H1 (cell line): ENCODE results near the gene TBC1D2. TPM values are rescaled to one million over a fixed set of nuclear protein-coding genes. Genes with fewer than 3 reads are reported as not detected.

Experiments used
- CTCF ChIA-PET: fragments of 300-600 bp; sonication (Branson Sonifier 250); formaldehyde crosslinking; loops from one replicate; lab custom pipeline; 2021; ENCODE audit not compliant: partially characterized antibody; lab: Charles Lee
- POLR2A ChIA-PET: fragments of 300-600 bp; sonication (Branson Sonifier 250); formaldehyde crosslinking; loops from one replicate; lab custom pipeline; 2021; ENCODE audit warnings: inconsistent platforms; ENCODE audit not compliant: partially characterized antibody; lab: Charles Lee
- DNase-seq, 2 experiments: peaks; one replicate each; pipeline versions ENCODE4 v3.0.0 to v3.0.0-alpha.2; 2010 to 2022; ENCODE audit warnings: low spot score in 2 of 2, low read depth in 1 of 2, mixed read lengths in 1 of 2
- FAIRE-seq: peaks from 2 replicates; lab custom pipeline; 2011; peaks lifted over from hg19 to GRCh38; lab: Jason Lieb, UNC
- H2AFZ ChIP-seq: 2 replicates; pipeline ENCODE4 v1.8.1; 2012; ENCODE audit warnings: low read length, inconsistent platforms
- H2AK5ac ChIP-seq: 2 replicates; pipeline ENCODE4 v1.6.1; 2013; ENCODE audit warnings: low read depth, low read length
- H2BK120ac ChIP-seq: replicated peaks from 2 replicates; pipeline ENCODE3; 2013; ENCODE audit warnings: low read depth, low read length, inconsistent platforms
- H2BK12ac ChIP-seq: 2 replicates; pipeline ENCODE4 v1.6.1; 2013; ENCODE audit warnings: low read depth, low read length
- H2BK15ac ChIP-seq: 2 replicates; pipeline ENCODE4 v1.6.1; 2013; ENCODE audit warnings: low read length
- H2BK20ac ChIP-seq: 2 replicates; pipeline ENCODE4 v1.6.1; 2013; ENCODE audit warnings: low read length
- H2BK5ac ChIP-seq: 2 replicates; pipeline ENCODE4 v1.6.1; 2013; ENCODE audit warnings: low read depth, low read length
- H3K14ac ChIP-seq: 2 replicates; pipeline ENCODE4 v1.6.1; 2013; ENCODE audit warnings: inconsistent platforms; ENCODE audit not compliant: insufficient read length
- H3K18ac ChIP-seq: 2 replicates; pipeline ENCODE4 v1.6.1; 2013; ENCODE audit warnings: low read length; ENCODE audit errors: extremely low read depth
- H3K23ac ChIP-seq: 2 replicates; pipeline ENCODE4 v1.6.1; 2013; ENCODE audit warnings: inconsistent platforms; ENCODE audit not compliant: insufficient read length
- H3K23me2 ChIP-seq: 2 replicates; pipeline ENCODE4 v1.6.1; 2013; ENCODE audit warnings: low read depth, low read length
- H3K27ac ChIP-seq: 2 replicates; pipeline ENCODE4 v1.6.1; 2011; ENCODE audit warnings: low read depth, low read length, inconsistent platforms
- H3K27me3 ChIP-seq, 4 experiments: replicated peaks in 1 of 4; 1 replicate in 1 of 4; 2 replicates in 3 of 4; pipeline versions ENCODE4 v1.6.1 to v1.8.1; 2011 to 2013; ENCODE audit warnings: low read length in 3 of 4, mild to moderate bottlenecking in 3 of 4, inconsistent platforms in 2 of 4, mixed read lengths in 2 of 4, moderate library complexity in 1 of 4; ENCODE audit not compliant: control insufficient read depth in 3 of 4, insufficient read depth in 3 of 4; ENCODE audit errors: extremely low read depth in 1 of 4
- H3K36me3 ChIP-seq, 4 experiments: 2 replicates each; pipeline versions ENCODE4 v1.6.1 to v1.8.1; 2011 to 2013; ENCODE audit warnings: mild to moderate bottlenecking in 4 of 4, low read length in 3 of 4, moderate library complexity in 2 of 4, control low read depth in 1 of 4, inconsistent platforms in 1 of 4; ENCODE audit not compliant: insufficient read depth in 4 of 4, control insufficient read depth in 2 of 4
- H3K4ac ChIP-seq: replicated peaks from 2 replicates; pipeline ENCODE3; 2013; ENCODE audit warnings: low read length, low read depth, mixed read lengths, inconsistent platforms; ENCODE audit not compliant: insufficient read length
- H3K4me1 ChIP-seq, 4 experiments: replicated peaks in 1 of 4; 1 replicate in 1 of 4; 2 replicates in 3 of 4; pipeline versions ENCODE4 v1.6.1 to v1.8.1; 2011 to 2013; ENCODE audit warnings: low read length in 3 of 4, inconsistent platforms in 2 of 4, mixed read lengths in 1 of 4; ENCODE audit not compliant: insufficient read depth in 4 of 4, control insufficient read depth in 3 of 4
- H3K4me2 ChIP-seq, 2 experiments: 2 replicates each; pipeline versions ENCODE4 v1.6.1 to v1.8.1; 2011 to 2013; ENCODE audit warnings: low read depth in 2 of 2, low read length in 2 of 2, control low read depth in 1 of 2, inconsistent platforms in 1 of 2, mild to moderate bottlenecking in 1 of 2; ENCODE audit not compliant: insufficient read depth in 1 of 2
- H3K4me3 ChIP-seq, 4 experiments: fragments of 200-600, 300-600 bp in 1 of 4; sonication (generic), shearing (Covaris generic), sonication (Bioruptor Twin) in 1 of 4; 2 replicates each; pipeline versions ENCODE4 v1.5.1 to v1.8.1; 2011 to 2016; ENCODE audit warnings: low read length in 4 of 4, low read depth in 3 of 4, control low read depth in 2 of 4, inconsistent platforms in 2 of 4, mild to moderate bottlenecking in 2 of 4, mixed read lengths in 1 of 4, moderate library complexity in 1 of 4; ENCODE audit not compliant: insufficient read depth in 2 of 4; ENCODE audit errors: extremely low read depth in 1 of 4
- H3K56ac ChIP-seq: replicated peaks from 2 replicates; pipeline ENCODE3; 2013; ENCODE audit warnings: low read depth, mild to moderate bottlenecking, mixed read lengths, low read length, inconsistent platforms; ENCODE audit not compliant: insufficient read length
- H3K79me1 ChIP-seq: 2 replicates; pipeline ENCODE4 v1.6.1; 2013; ENCODE audit warnings: low read depth, low read length, control low read depth
- H3K79me2 ChIP-seq, 2 experiments: 2 replicates each; pipeline versions ENCODE4 v1.6.1 to v1.8.1; 2012 to 2013; ENCODE audit warnings: low read length in 2 of 2, mild to moderate bottlenecking in 2 of 2, inconsistent platforms in 1 of 2; ENCODE audit not compliant: insufficient read depth in 2 of 2, control insufficient read depth in 1 of 2
- H3K9ac ChIP-seq, 4 experiments: replicated peaks in 1 of 4; 1 replicate in 1 of 4; 2 replicates in 3 of 4; pipeline versions ENCODE4 v1.6.1 to v1.8.1; 2011 to 2013; ENCODE audit warnings: low read depth in 3 of 4, low read length in 3 of 4, control low read depth in 2 of 4, mild to moderate bottlenecking in 2 of 4, moderate library complexity in 2 of 4, inconsistent platforms in 1 of 4; ENCODE audit errors: extremely low read depth in 1 of 4
- H3K9me3 ChIP-seq, 2 experiments: 2 replicates each; pipeline versions ENCODE4 v1.6.1 to v1.8.1; 2012 to 2013; ENCODE audit warnings: mild to moderate bottlenecking in 2 of 2, moderate library complexity in 2 of 2, control low read depth in 1 of 2, inconsistent platforms in 1 of 2, low read depth in 1 of 2, low read length in 1 of 2, mixed read lengths in 1 of 2; ENCODE audit not compliant: insufficient read depth in 2 of 2
- H4K20me1 ChIP-seq, 2 experiments: replicated peaks in 1 of 2; 2 replicates each; pipeline versions ENCODE3 to v1.8.1; 2011 to 2013; ENCODE audit warnings: inconsistent platforms in 2 of 2, low read length in 2 of 2, mild to moderate bottlenecking in 1 of 2; ENCODE audit not compliant: insufficient read depth in 2 of 2, control insufficient read depth in 1 of 2
- H4K5ac ChIP-seq: 2 replicates; pipeline ENCODE4 v1.6.1; 2013; ENCODE audit warnings: low read length, low read depth, mixed read lengths, inconsistent platforms; ENCODE audit not compliant: insufficient read length
- H4K8ac ChIP-seq: 2 replicates; pipeline ENCODE4 v1.8.0; 2013; ENCODE audit warnings: mild to moderate bottlenecking, moderate library complexity, low read length, inconsistent platforms; ENCODE audit not compliant: insufficient read depth; ENCODE audit errors: extremely low read depth
- H4K91ac ChIP-seq: replicated peaks from 2 replicates; pipeline ENCODE3; 2013; ENCODE audit warnings: low read length, mixed read lengths, inconsistent platforms; ENCODE audit not compliant: insufficient read length
- ASH2L ChIP-seq: fragments of 200-600, 300-600 bp; sonication (generic); IDR thresholded peaks from one replicate; pipeline ENCODE4 v1.7.1; 2017; ENCODE audit warnings: low read length
- BRCA1 ChIP-seq: IDR thresholded peaks from 2 replicates; pipeline ENCODE4 v1.6.1; 2012; ENCODE audit warnings: low read depth, low read length, improper control_type of control experiment
- CBX5 ChIP-seq: fragments of 300-800, 300-1000 bp; sonication (generic); IDR thresholded peaks from 2 replicates; pipeline ENCODE4 v1.7.1; 2016; ENCODE audit warnings: antibody characterized with exemption, low read length, low read depth
- CEBPB ChIP-seq: IDR thresholded peaks from 2 replicates; pipeline ENCODE4 v1.6.1; 2012; ENCODE audit warnings: low read depth, low read length
- HDAC6 ChIP-seq: IDR thresholded peaks from one replicate; pipeline ENCODE4 v1.7.1; 2012; ENCODE audit warnings: low read depth, mild to moderate bottlenecking, inconsistent platforms, low read length, moderate library complexity
- KDM4A ChIP-seq: IDR thresholded peaks from one replicate; pipeline ENCODE4 v1.7.1; 2012; ENCODE audit warnings: low read depth, mild to moderate bottlenecking, moderate library complexity, low read length, inconsistent platforms; ENCODE audit not compliant: severe bottlenecking
- POLR2A ChIP-seq, 2 experiments: IDR thresholded peaks; 1 replicate in 1 of 2; 2 replicates in 1 of 2; pipeline ENCODE4 v1.6.1; 2011; ENCODE audit warnings: low read depth in 2 of 2, low read length in 2 of 2, mild to moderate bottlenecking in 2 of 2; ENCODE audit errors: control extremely low read depth in 1 of 2
- RFX5 ChIP-seq: IDR thresholded peaks from 2 replicates; pipeline ENCODE4 v1.6.1; 2011; ENCODE audit warnings: low read depth, low read length, improper control_type of control experiment, borderline replicate concordance
- TAF7 ChIP-seq: optimal IDR thresholded peaks from 2 replicates; pipeline ENCODE3; 2011; ENCODE audit warnings: low read depth, mild to moderate bottlenecking, inconsistent platforms, low read length, moderate library complexity, borderline replicate concordance
- TCF12 ChIP-seq: IDR thresholded peaks from 2 replicates; pipeline ENCODE4 v1.6.1; 2011; ENCODE audit warnings: low read depth, mild to moderate bottlenecking, low read length
- ZNF274 ChIP-seq: IDR thresholded peaks from 2 replicates; pipeline ENCODE4 v1.7.0; 2012; ENCODE audit warnings: low read length, borderline replicate concordance; ENCODE audit errors: extremely low read depth
- WGBS, 2 experiments: shearing (Covaris generic) in 1 of 2; methylation state at CpG; one replicate each; pipeline versions ENCODE4 v1.1.6 to v1.1.7; 2013 to 2015; ENCODE audit warnings: low lambda C conversion rate in 2 of 2, mixed read lengths in 2 of 2, inconsistent platforms in 1 of 2, low coverage in 1 of 2, missing lambda C conversion rate in 1 of 2; ENCODE audit not compliant: insufficient replicate concordance in 2 of 2, insufficient coverage in 1 of 2, insufficient read length in 1 of 2; ENCODE audit errors: extremely low coverage in 1 of 2, missing lambda C conversion rate in 1 of 2; 5-methylcytosine and 5-hydroxymethylcytosine counted together
- polyA plus RNA-seq, 7 experiments: library from polyadenylated mRNA; depleted of rRNA in 3 of 7; stranded (reverse) in 5 of 7; unstranded in 2 of 7; fragments of >200 nt in 5 of 7; fragments of 200-250 nt in 2 of 7; gene quantifications; 1 replicate in 5 of 7; 2 replicates in 1 of 7; 4 replicates in 1 of 7; pipeline versions ENCODE4 v1.2.1 to v1.2.3, GENCODE V29; 2011 to 2013; ENCODE audit warnings: missing spikeins in 2 of 7, mixed read lengths in 2 of 7
- total RNA-seq: library from RNA; stranded (reverse); fragmentation: NEBNext Ultra II Directional; extraction: Animal tissue kit (Norgen Biotek cat#: 25700); gene quantifications from 2 replicates; pipeline ENCODE4 v1.2.1, GENCODE V29; 2021
- TF ChIP-seq, protein P1 (sequence below): IDR thresholded peaks from 2 replicates; pipeline ENCODE4 v1.6.1; 2012; ENCODE audit warnings: inconsistent platforms

TBC1D2 gene
- total and polyA plus RNA-seq, 2 of the 8 experiments (the other 6 are each of a cell fraction or from before 2014, with no cell fraction given), result 7.4 TPM

- Histone ChIP-seq H3K27ac (no peak overlapping the region), H3K79me2 (no peaks in the 10 kb centered on the region), H3K14ac (no peak overlapping the region), H2AFZ (no peak overlapping the region), H3K36me3 (no peaks in the 10 kb centered on the region), H2BK12ac (no peak overlapping the region), H3K4me3 (no peak overlapping the region), H3K79me1 (no peaks in the 10 kb centered on the region), H3K23ac (no peak overlapping the region), H3K56ac (no peak overlapping the region), H3K9me3 (no peaks in the 10 kb centered on the region), H3K4me2 (no peak overlapping the region), H2AK5ac (no peak overlapping the region), H3K4ac (no peak overlapping the region), H4K8ac (no peak overlapping the region), H3K4me1 (no peaks in the 10 kb centered on the region; a peak in 2 of 7 replicates), H2BK20ac (no peak overlapping the region), H3K27me3 (no peaks in the 10 kb centered on the region), H2BK15ac (no peak overlapping the region), H4K20me1 (no peaks in the 10 kb centered on the region), H3K9ac (no peak overlapping the region), H4K5ac (no peak overlapping the region), H3K23me2 (no peaks in the 10 kb centered on the region), H4K91ac (no peak overlapping the region), H3K18ac (no peak overlapping the region), H2BK5ac (no peak overlapping the region), H2BK120ac (no peak overlapping the region)
- ChIA-PET POLR2A (no interaction called here), CTCF (interaction anchor here (0.6 to 1.4 kb wide), 4 partner anchors 39 to 467 kb away, joined by 3 to 4 read pairs (median 4); no protein-coding TSS in a partner anchor)
- TF ChIP-seq RFX5 (no peak), BRCA1 (no peak), CBX5 (no peak), CEBPB (no peak), POLR2A (IDR thresholded peaks at IDR 0.05; ENCODE audit: control extremely low read depth in 1 of 2, low read depth in 2 of 2, low read length in 2 of 2) (no peak), TCF12 (no peak), HDAC6 (no peak), KDM4A (no peak), TAF7 (no peak), ASH2L (no peak), ZNF274 (no peak)
- TF ChIP-seq, protein P1, sequence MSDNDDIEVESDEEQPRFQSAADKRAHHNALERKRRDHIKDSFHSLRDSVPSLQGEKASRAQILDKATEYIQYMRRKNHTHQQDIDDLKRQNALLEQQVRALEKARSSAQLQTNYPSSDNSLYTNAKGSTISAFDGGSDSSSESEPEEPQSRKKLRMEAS, result no peak
- DNase-seq, result no peak
- 73% methylated on average over 3 of the region's 3 CpGs; no CpG with 5 or more reads in 1 of the 2 experiments for whole genome bisulfite sequencing, 2 experiments
- FAIRE-seq, result no peak
Measured at GRCh38 chr9:98272083-98272482, 16.6 kb upstream of the TBC1D2 start.
